GM12801 (cell line): Measurements from ENCODE around the gene GALNT9.

Experiments
- TF ChIP-seq, protein P1 (sequence below): IDR thresholded peaks from one replicate; pipeline ENCODE4 v1.5.1; 2011; ENCODE audit warnings: control low read depth; ENCODE audit not compliant: insufficient read length; ENCODE audit errors: extremely low read depth

The GALNT9 gene

DNA sequence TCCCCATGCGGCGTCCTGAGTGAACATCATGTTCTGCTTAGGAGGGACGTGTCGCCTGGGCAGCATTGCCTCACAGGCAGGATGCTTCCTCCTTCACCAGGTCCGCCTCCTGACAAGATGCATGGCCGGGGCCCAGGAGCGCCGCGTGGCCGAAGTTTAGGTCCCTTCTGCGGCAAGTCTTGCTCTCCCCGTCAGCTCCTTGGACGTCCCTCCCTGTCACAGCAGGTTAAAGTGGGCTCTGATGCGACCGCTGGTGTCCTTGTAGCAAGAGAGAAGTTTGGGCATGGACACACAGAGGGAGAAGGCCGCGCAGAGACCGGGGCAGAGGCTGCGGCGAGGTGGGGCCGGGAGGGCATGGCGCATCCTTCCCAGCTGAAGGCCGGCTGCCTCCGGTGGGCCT, 9.4 kb upstream of the GALNT9 start:
- TF ChIP-seq, protein P1, sequence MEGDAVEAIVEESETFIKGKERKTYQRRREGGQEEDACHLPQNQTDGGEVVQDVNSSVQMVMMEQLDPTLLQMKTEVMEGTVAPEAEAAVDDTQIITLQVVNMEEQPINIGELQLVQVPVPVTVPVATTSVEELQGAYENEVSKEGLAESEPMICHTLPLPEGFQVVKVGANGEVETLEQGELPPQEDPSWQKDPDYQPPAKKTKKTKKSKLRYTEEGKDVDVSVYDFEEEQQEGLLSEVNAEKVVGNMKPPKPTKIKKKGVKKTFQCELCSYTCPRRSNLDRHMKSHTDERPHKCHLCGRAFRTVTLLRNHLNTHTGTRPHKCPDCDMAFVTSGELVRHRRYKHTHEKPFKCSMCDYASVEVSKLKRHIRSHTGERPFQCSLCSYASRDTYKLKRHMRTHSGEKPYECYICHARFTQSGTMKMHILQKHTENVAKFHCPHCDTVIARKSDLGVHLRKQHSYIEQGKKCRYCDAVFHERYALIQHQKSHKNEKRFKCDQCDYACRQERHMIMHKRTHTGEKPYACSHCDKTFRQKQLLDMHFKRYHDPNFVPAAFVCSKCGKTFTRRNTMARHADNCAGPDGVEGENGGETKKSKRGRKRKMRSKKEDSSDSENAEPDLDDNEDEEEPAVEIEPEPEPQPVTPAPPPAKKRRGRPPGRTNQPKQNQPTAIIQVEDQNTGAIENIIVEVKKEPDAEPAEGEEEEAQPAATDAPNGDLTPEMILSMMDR = no peak

DNA sequence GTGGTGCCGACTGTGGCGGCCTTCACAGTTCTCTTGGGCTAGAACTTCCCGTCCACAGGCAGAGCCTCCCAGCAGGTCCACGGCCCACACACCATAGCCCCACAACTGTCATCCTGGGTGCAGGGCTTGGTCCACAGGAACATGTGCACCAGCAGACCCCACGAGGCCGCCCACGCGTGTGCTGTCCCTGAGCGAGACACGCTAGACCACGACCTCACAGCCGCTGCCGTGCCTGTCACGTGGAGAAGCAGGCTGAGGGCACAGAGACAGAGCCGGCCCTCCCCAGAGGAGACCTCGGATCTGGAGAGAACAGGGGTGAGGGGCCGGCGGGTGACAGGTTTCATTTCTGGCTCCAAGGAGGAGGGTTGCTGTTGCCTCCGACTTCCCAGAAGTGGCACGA, 8.9 kb upstream of the GALNT9 start:
- TF ChIP-seq, protein P1 = no peak

DNA sequence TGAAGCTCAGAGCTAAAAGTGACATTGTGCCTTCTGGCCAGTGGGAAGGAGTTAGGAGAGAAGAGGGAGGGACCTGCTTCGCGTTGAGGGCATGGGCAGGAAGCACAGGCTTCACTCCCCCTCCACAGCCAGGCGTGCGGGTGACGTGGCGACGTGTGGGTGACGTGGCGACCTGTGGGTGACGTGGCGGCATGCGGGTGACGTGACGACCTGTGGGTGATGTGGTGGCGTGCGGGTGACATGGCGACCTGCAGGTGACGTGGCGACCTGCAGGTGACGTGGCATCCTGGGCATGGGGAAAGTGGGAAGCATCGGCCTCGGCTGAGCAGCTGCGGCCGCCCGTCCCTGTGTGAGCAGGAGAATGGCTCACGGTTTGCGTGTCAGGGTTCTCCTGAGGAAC, 8.2 kb upstream of the GALNT9 start:
- TF ChIP-seq, protein P1 = no peak

DNA sequence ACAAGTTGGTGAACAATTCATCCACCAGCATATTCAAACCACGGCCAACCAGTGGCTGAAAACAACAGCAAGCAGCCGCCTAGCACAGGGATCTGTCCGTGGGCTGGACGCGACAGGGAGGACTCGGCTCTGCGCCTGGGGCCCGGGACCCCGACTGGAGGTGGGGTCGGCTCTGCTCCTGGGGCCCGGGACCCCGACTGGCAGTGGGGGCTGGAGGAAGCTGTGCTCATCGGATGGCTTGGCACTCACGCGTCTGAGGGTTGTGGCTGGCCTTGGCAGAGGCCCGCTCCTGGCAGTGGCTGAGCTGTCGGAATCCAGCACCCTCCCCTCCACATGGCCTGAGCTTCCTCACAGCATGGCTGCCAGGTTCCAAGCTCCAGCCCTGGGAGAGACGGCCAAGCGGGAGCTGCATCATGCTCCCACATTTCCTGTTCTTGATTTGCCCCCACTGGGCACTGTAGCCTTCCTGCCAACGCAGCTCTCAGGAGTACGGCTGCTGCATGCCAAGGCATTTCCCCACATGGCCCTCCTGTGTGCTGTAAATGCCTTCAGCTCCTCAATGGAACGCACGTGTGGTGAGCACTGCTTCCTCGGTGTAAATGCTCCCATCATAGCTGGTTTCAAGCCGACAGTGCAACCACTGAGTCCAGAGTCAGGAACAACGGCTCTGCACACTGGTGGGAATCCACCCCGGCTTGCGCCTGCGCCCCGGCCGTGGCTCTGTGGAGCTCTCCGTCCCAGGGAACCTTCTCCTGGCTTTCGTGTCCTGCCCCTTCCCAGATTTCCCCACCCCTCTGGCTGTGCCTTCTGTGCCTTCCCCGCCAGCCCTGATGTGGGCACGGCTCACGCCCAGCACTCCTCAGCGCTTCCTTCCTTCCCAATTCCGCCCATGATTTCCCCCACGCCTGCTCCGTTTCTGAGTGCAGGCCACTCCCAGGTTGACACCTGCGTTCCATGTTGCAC, 7.3 kb upstream of the GALNT9 start:
- TF ChIP-seq, protein P1 = no peak

DNA sequence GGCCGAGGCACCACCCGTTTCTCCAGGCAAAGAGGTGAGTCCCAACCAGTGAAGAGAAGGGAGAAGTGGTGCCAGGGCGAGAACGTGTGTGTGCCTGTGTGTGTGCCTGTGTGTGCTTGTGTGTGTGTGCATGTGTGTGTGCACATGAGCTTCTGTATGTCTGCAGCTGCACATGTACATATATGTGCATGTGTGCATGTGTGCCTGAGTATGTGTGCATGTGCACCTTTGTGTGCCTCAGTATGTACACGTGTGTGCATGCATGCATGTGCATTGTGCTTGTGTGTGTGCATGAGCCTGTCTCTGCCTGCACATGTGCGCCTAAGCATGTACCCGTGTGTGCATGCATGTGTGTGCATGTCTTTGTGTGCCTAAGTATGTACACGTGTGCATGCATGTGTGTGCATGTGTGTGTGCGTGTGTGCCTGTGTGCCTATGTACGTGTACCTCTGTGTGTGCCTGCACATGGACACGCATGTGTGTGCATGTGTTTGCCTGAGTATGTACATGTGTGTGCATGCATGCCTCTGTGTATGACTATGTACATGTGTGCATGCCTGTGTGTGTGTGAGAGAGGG, 5.9 kb upstream of the GALNT9 start:
- TF ChIP-seq, protein P1 = no peak

DNA sequence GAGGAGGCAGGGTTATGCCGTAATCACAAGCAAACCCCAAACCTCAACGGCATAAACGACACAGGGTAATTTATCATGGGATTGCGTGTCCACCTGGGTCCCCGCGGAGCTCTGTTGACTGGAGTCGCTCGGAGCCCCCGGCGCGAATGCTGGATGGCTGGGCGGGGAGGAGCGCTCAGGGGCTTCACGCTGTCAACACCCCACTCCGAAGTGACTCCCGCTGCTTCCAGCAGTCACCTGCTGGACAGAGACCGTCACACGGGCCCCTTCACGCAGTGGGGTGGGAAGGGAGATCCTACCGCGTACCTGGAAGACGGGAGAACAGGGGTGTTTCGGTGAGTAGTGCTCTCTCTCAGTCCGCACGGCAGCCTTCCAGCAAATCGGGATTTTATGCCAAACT, 4.4 kb upstream of the GALNT9 start:
- TF ChIP-seq, protein P1 = no peak

DNA sequence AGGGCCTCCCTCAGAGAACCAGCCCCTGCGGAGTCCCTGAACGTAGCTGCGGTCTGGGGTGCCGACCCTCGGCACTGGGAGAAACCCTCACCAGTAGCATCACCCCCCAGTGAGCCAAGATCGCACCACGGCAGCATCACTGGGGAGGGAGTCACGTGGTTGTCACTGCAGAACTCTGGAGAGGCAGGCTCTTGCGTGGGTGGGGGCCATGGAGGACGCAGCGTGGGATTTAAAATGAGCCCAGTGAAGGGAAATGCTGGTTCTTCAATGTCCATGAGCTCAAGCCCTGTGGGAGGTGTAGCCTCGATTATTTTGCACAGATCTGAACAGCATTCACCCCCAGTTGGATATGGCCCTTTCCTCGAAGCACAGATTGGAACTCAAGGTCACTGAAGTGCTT, 3.9 kb upstream of the GALNT9 start:
- TF ChIP-seq, protein P1 = no peak
